ENCODE measurements around the gene TUT1. TPM values are rescaled to one million over a fixed set of nuclear protein-coding genes. Genes with fewer than 3 reads are reported as not detected.

TUT1 gene
- total RNA-seq, 4 donors from 2014 or later: 7.8 to 15.7 (median 11.7) TPM

DNA sequence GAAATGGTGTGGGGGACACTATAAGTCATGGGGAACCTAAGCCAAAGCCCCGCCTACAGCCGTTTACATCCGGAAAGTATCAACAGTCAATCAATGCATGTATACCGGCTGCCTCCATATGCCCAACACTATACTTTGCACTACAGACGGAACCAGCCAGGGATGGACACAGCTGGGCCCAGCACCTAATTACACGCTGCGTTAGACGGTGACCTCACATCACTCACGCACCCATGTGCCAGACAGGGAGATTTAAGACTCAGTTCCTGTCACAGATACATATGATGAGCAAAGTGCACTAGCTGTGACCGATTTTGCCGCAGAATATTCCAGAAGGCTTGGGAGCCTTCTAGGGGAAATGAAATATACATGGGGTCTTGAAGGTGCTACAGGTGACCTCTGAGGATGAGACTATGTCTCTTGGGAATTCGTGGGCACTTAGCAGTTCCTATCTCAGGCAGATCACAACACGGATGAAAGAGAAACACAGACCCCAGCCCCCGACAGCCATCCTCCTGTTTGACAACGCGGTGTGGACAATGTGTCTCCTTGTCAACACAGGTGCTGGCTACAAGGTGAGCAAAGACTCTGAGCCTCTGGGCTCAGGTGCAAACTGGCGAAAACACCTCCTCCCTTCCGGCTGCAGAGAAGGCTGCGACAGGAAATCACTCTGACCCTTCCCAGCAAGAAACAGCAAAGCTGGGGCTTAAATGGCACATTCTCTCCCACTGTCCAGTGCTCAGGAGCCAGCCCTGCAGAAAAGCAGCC, 52.7 kb downstream of the TUT1 start:
- no peaks in the 10 kb centered on the region for H3K9me3 ChIP-seq
- TF ChIP-seq, protein P1, sequence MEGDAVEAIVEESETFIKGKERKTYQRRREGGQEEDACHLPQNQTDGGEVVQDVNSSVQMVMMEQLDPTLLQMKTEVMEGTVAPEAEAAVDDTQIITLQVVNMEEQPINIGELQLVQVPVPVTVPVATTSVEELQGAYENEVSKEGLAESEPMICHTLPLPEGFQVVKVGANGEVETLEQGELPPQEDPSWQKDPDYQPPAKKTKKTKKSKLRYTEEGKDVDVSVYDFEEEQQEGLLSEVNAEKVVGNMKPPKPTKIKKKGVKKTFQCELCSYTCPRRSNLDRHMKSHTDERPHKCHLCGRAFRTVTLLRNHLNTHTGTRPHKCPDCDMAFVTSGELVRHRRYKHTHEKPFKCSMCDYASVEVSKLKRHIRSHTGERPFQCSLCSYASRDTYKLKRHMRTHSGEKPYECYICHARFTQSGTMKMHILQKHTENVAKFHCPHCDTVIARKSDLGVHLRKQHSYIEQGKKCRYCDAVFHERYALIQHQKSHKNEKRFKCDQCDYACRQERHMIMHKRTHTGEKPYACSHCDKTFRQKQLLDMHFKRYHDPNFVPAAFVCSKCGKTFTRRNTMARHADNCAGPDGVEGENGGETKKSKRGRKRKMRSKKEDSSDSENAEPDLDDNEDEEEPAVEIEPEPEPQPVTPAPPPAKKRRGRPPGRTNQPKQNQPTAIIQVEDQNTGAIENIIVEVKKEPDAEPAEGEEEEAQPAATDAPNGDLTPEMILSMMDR (IDR thresholded peaks at IDR 0.05 in 4 of 5, conservative IDR thresholded peaks at IDR 0.05 in 1 of 5): no peak
- TF ChIP-seq POLR2A (IDR thresholded peaks at IDR 0.05): no peak
- peak overlapping the region; percentile 97 to 100 (median 100) for H3K27ac ChIP-seq
- DNase-seq (no peak), ATAC-seq (no peak)
- in situ Hi-C loops (cut with MboI; ENCODE audit: low sequenced_read_pairs in 4 of 4) (loop anchor here in 3 of 4 donors (5.0 to 25.0 kb wide), 3 partner anchors 41 to 126 kb away; partner anchors contain the start of gene SCGB1A1 (in 1 of the 3)), intact Hi-C loops (cut with DNase I; ENCODE audit: low total_unique reads) (no loop called here)
- H3K4me1 ChIP-seq: peaks cover 61 to 69% of the 10 kb centered on the region in 2 donors
- H3K27me3 ChIP-seq: no peaks in the 10 kb centered on the region
- H3K36me3 ChIP-seq: peaks cover 0 to 26% of the 10 kb centered on the region in 2 donors
- H3K4me3 ChIP-seq: peak overlapping the region; percentile 35 to 95 (median 90)

DNA sequence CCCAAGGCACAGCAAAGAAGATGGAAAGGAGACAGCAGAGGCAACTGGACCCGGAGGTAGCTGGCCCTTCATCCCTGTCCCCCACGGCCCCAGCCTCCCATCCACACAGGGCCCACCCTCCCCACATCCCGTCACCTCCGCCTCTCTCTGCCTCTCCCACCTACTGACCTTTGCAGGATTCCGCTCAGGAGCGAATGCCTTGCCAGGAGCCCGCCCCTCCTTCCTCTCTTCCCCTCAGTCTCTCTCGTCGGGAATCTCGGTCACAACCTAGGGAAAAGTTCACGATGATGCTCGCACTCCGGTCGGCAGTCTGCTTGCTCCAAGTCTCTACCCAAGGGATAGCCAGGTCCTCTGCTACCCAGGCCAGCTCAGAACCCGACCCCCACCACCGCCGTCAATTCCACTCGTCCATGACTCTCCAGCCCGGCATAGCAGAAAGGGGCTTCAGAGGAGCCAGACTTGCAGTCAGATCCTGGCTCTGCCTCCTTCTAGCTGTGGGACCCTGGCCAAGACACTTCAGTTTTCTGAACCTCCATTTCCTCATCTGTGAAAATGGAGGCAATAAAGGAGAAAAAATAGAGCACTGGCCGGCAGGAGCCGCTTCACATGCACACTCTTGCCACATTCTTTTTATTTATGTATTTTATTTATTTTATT, 54.9 kb downstream of the TUT1 start:
- no peak overlapping the region for H3K4me3 ChIP-seq
- no peak for TF ChIP-seq POLR2A (IDR thresholded peaks at IDR 0.05)
- TF ChIP-seq, protein P1 (IDR thresholded peaks at IDR 0.05 in 4 of 5, conservative IDR thresholded peaks at IDR 0.05 in 1 of 5): no peak
- peak overlapping the region; percentile 1 to 100 (median 98) for H3K27ac ChIP-seq
- in situ Hi-C loops (cut with MboI; ENCODE audit: low sequenced_read_pairs in 4 of 4): loop anchor here in 3 of 4 donors (5.0 to 25.0 kb wide), 3 partner anchors 39 to 124 kb away; partner anchors contain the start of gene SCGB1A1 (in 1 of the 3)
- ATAC-seq: no peak
- no peaks in the 10 kb centered on the region for H3K9me3 ChIP-seq
- DNase-seq: no peak
- H3K4me1 ChIP-seq: peaks cover 41 to 53% of the 10 kb centered on the region in 2 donors
- H3K27me3 ChIP-seq: no peaks in the 10 kb centered on the region
- H3K36me3 ChIP-seq: peaks cover 0 to 48% of the 10 kb centered on the region in 2 donors
- intact Hi-C loops (cut with DNase I; ENCODE audit: low total_unique reads): no loop called here

DNA sequence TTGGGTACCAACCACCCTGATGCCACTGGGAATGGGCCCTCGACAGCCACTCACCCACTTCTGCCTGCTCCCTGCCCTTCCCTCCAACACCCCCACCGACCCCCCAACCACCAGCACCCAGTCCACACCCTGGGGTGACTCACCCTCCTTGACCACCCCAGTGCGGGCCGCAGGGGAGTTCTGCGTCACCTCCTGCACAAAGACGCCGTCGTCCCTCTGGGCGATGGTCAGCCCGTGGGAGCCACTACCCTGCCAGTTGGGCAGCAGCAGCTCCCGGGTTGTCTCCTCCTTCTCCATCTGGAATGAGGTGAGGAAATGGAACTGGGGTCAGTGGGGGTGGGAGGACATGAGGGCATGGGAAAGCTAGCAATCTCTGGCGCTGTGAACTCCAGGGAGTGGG, 55.5 kb downstream of the TUT1 start:
- TF ChIP-seq POLR2A (IDR thresholded peaks at IDR 0.05): no peak
- TF ChIP-seq, protein P1 (IDR thresholded peaks at IDR 0.05 in 4 of 5, conservative IDR thresholded peaks at IDR 0.05 in 1 of 5): no peak
- Histone ChIP-seq H3K36me3 (peaks cover 0 to 55% of the 10 kb centered on the region in 2 donors), H3K4me3 (no peak overlapping the region), H3K27me3 (no peaks in the 10 kb centered on the region), H3K9me3 (no peaks in the 10 kb centered on the region), H3K4me1 (peaks cover 35 to 47% of the 10 kb centered on the region in 2 donors), H3K27ac (peak overlapping the region in 3 of 4 donors; percentile 1 to 97 (median 38))
- no peak for ATAC-seq
- no peak for DNase-seq
- intact Hi-C loops (cut with DNase I; ENCODE audit: low total_unique reads): no loop called here
- in situ Hi-C loops (cut with MboI; ENCODE audit: low sequenced_read_pairs in 4 of 4): loop anchor here in 3 of 4 donors (5.0 to 25.0 kb wide), 3 partner anchors 39 to 124 kb away; partner anchors contain the start of gene SCGB1A1 (in 1 of the 3)

DNA sequence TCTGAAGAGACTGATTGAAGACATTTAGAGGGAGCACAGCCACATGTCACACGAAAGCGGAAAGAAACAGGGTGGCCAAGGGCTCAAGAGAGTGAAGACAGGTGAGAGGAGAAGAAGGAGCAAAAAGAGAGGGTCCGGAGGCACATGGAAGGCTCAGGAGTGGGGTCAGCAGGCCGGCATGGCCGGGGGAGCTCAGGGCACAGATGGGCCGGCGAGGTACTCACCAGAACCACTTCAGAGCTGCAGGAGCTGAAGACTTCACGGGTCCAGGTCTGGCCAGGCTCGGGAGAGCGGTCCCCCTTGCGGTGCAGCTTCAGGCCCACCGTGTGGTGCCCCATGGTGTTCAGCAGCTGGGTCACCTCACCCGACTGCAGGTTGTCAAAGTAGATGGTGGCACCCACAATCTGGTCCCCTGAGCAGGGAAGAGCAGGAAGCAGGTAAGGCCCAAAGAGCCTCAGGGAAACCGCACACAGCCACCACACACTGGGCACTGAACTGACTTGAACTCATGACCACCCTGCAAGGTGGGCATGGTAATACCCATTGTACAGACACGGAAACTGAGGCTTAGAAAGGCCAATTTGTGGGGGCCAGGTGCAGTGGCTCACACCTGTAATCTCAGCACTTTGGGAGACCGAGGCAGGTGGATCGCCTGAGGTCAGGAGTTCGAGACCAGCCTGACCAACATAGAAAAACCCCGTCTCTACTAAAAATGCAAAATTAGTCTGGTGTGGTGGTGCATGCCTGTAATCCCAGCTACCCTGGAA, 56.4 kb downstream of the TUT1 start:
- peak overlapping the region in 2 of 4 donors; percentile 20 to 38 for H3K27ac ChIP-seq
- H3K36me3 ChIP-seq: peaks cover 0 to 63% of the 10 kb centered on the region in 2 donors
- TF ChIP-seq, protein P1 (IDR thresholded peaks at IDR 0.05 in 4 of 5, conservative IDR thresholded peaks at IDR 0.05 in 1 of 5): no peak
- TF ChIP-seq POLR2A (IDR thresholded peaks at IDR 0.05): no peak
- in situ Hi-C loops (cut with MboI; ENCODE audit: low sequenced_read_pairs in 4 of 4): loop anchor here in 3 of 4 donors (5.0 to 25.0 kb wide), 3 partner anchors 38 to 123 kb away; partner anchors contain the start of gene SCGB1A1 (in 1 of the 3)
- H3K27me3 ChIP-seq: no peaks in the 10 kb centered on the region
- no peaks in the 10 kb centered on the region for H3K9me3 ChIP-seq
- DNase-seq (no peak), ATAC-seq (no peak)
- no peak overlapping the region for H3K4me3 ChIP-seq
- peaks cover 27 to 38% of the 10 kb centered on the region in 2 donors for H3K4me1 ChIP-seq
- intact Hi-C loops (cut with DNase I; ENCODE audit: low total_unique reads): no loop called here

Measured in gastrocnemius medialis (tissue), 4 donors.